GM11168 (cell line): ENCODE results near the gene CAPN5.
"Not testable (repeated sequence)": the region's sequence is repeated elsewhere in the genome, so short reads cannot be mapped to it uniquely, and the experiment has no call there.

Experiments
- in situ Hi-C: fragments of 300-500 bp; cut with MboI; formaldehyde crosslinking; loops from one replicate; pipeline ENCODE4 v1.12.0; 2022; ENCODE audit warnings: low sequenced_read_pairs; ENCODE audit not compliant: unreplicated experiment

Gene CAPN5

DNA sequence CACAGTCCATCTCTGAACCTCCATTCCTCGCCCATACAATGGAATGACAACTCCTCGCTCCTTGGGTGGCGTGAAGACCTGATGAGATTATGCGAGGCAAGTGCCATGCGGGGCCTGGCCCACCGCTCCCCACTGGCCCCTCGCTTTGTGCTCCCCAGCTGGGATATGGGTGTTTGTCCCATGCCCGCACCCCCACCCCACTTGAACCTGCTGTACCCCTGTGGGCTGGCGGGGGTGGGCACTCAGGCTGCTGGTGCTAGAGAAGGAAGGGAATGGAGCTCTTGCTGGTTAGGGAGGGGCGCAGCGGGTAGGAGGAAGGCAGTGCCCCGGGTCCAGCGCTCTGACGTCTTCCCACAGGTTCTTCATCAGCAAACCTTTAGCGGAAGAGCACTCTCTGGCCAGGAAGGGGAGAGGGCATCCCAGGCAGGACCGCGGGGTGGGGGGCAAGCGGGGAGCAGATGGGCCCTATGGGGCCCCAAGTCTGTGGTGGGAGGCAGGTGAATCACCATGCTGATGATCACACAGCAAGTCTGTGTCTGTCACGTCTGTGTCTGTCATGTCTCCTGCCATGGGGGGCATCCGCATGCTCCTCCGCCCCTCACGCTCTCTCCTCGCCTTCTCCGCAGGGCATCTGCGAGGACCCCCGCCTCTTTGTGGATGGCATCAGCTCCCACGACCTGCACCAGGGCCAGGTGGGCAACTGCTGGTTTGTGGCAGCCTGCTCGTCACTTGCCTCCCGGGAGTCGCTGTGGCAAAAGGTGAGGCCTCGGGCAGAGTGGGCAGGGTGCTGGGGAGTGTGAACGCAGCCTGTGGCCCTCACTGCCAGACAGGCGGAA is 26.5 kb downstream of the CAPN5 start:
- in situ Hi-C loops, result loop anchor here (5.0 kb wide), 1 partner anchor 36 kb away; no protein-coding TSS in a partner anchor

- in situ Hi-C loops, result loop anchor here (5.0 kb wide), 1 partner anchor 37 kb away; no protein-coding TSS in a partner anchor
Measured at GRCh38 chr11:77093987-77094840, 27.4 kb downstream of the CAPN5 start.

DNA sequence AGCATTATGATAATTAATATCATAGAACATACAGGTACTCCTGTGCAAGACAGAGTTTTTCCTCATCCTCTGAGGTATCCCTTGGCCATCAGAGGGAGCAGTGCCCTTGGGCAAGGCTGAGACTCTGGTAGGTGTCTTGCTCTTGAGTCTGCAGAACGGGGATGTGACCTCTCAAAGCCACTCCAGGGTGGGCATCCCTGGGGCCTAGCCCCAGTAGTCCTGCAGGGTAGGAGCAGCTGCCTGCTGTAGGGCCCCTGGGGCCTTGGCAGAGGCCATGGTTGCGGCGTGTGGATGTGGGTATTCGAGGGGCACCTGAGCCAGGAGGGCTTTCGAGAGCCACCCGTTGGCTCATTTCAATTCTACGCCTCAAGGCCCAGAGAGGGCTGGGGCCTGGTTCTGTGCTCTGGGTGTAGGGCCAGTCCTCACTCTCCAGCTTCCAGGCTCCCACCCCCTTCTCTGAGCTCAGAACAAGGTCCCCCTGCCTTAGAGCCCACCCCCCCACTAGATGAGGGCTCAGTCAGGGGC is 28.1 kb downstream of the CAPN5 start:
- in situ Hi-C loops, result loop anchor here (5.0 kb wide), 1 partner anchor 38 kb away; no protein-coding TSS in a partner anchor

DNA sequence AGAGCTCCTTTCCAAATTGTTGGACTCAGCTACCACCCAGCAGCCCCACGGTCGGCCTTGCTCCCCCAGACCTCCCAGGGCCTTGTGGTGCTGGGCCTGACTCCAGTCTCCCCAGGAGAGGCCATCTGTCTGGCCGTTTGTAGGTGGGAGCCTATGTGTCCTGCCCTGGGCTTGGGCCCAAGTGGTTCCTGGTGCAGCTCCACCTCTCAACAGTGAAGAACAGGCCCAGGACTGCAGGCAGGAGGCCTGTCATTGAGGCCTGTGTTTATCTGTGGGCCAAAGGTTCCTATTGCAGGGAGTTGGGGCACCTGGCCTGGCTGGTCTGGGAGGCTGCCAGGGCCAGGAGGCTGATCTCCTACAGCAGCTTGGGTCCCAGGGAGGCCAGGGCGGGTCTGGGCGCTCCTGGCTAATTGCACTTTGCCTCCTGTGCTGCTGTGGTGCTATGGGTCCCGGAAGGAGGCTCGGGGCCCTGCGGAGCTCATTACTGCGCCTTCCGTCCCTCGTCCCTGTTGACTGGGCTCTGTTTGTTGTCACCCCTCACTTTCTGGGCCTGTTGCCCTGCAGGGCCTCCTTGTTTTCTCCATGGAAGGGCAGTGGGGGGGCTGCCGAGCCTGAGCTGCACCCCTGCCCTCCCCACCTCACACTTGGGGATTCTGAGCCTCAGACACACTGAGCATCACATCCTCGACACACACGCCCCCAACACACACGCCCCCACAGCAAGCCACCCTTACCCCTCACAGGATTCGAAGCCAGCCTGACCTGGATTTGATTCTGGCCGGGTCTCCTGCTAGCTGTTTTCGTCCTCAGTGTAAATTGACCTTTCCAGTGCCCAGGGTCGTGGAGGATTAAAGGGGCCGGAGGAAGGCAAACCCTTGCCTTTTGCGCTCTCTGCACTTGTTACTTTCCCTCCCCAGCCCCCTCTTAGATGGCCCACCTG is 29.1 kb downstream of the CAPN5 start:
- in situ Hi-C loops, result no loop called here

GRCh38 chr11:77096591-77097019 is 29.8 kb downstream of the CAPN5 start:
- in situ Hi-C loops, result no loop called here

DNA sequence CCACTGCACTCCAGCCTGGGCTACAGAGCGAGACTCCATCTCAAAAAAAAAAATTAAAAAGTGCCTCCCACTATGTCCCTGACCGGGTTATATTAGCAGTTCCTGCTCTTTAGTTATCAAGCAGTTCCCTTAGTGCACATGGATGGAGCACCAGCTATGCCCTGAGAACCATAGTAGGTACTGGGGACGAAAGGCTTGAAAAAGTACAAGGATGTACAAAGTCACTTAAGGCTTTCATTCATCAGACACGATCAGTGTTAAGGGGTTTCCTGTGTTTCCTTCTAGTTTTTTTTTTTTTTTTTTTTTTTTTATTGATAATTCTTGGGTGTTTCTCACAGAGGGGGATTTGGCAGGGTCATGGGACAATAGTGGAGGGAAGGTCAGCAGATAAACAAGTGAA is 30.4 kb downstream of the CAPN5 start:
- in situ Hi-C loops, result not testable (repeated sequence)

DNA sequence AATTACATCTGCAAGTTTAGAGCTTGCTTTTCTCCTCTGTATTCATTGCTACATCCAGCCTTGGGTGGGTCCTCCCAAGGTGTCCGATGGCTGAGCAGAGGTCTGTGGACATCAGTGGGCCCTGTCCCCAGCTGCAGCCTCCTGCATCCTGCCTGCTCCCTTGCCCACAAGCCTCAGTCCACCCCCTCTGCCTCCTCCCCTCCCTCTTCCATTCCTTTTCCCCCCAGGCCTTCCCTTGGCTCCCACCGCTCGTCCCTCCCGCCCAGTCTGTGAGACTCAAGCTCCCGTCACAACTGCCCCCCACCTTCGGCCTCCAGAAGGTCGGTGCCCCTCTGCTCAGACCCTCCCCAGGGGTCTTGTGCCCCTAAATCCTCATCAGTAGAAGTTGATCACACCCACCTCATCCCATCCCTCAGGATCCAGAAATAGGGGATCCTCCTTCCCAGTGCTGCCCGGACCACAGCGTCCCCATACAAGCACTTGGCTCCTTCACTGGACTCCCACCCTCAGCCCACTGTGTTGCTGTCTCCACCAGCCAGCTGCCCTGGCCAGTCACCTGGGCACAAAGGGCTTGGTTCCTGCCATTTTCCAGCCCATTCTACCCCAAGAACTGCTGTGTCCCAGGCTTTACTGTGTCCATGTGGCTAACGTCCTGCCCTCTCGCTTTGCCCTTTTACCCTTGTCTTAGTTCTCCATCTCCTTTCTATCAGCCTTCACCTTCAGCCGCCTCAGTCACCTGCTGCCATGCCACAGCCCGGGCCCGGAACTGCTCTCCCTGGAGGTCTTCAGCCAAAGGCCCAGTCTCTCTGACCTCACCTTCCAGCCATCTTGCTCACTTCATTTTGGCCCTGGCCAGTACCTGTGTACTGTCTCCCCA is 33.6 kb downstream of the CAPN5 start:
- in situ Hi-C loops, result no loop called here

GRCh38 chr11:77101043-77101537 is 34.3 kb downstream of the CAPN5 start:
- in situ Hi-C loops, result no loop called here

GRCh38 chr11:77102246-77103210 is 35.8 kb downstream of the CAPN5 start, which contains the start of gene OMP:
OMP (plus strand) TSS chr11:77102840; CDS start chr11:77102840, 0 bp downstream.
- in situ Hi-C loops, result no loop called here

- in situ Hi-C loops, result no loop called here
Measured at GRCh38 chr11:77103319-77103718, 36.5 kb downstream of the CAPN5 start.

DNA sequence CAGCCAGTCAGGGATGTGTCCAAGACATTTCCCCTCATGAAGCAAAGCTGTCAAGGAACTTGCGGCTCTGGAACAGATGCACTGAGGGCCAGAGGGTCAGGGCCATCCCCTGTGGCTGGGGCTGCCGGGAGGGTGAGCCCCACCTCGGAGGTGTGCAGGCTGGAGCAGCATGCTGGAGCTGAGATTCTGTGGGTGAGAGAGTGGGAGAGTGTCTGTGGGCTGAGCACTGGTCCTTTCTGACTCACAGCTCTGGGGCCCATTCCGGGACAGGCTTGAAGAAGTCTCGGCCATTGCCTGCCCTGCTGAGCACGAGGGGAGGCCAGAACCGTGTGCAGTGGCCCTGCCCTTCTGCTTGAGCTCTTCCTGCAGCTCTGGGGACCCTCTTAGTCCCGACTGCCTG is 38.0 kb downstream of the CAPN5 start:
- in situ Hi-C loops, result no loop called here

GRCh38 chr11:77106321-77106720 is 39.5 kb downstream of the CAPN5 start:
- in situ Hi-C loops, result no loop called here

- in situ Hi-C loops, result no loop called here
Measured at GRCh38 chr11:77106759-77107158, 40.0 kb downstream of the CAPN5 start.

DNA sequence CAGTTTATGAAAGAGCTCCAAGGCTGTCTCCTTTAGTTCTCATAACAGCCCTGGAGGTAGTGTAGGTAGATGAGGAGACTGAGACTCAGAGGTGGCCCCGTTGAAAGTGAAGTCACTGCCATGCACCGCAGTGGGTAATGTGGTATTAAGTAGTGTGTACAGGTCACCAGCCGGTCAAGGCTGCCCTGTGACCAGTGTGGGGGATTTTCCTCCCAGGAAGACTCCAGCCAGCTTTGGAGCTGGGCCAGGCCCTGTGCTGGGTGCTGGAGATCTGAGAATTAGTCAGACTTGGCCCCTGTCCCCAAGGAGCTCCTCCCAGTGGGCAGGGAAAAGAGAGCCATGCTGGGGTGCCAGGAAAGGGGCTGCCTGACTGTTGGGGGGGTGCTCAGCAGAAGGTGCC is 41.2 kb downstream of the CAPN5 start:
- in situ Hi-C loops, result no loop called here

DNA sequence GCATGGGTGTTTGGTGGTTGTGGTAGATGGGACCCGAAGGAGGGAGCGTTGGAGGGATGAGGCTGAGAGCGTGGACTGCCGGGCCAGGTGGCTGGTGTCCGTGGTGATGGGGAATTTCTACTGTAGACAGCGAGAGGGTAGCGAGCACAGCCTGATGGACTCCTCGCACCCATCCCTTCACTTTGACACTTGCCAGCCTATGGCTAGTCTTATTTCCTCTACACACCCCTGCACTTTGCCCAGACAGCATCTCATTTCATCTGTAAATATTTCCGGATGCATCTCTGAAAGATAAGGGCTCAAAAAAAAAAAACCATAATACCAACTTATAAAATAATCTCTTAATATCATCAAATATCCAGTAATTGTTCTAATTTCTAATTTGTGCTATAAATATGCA is 41.7 kb downstream of the CAPN5 start:
- in situ Hi-C loops, result no loop called here

DNA sequence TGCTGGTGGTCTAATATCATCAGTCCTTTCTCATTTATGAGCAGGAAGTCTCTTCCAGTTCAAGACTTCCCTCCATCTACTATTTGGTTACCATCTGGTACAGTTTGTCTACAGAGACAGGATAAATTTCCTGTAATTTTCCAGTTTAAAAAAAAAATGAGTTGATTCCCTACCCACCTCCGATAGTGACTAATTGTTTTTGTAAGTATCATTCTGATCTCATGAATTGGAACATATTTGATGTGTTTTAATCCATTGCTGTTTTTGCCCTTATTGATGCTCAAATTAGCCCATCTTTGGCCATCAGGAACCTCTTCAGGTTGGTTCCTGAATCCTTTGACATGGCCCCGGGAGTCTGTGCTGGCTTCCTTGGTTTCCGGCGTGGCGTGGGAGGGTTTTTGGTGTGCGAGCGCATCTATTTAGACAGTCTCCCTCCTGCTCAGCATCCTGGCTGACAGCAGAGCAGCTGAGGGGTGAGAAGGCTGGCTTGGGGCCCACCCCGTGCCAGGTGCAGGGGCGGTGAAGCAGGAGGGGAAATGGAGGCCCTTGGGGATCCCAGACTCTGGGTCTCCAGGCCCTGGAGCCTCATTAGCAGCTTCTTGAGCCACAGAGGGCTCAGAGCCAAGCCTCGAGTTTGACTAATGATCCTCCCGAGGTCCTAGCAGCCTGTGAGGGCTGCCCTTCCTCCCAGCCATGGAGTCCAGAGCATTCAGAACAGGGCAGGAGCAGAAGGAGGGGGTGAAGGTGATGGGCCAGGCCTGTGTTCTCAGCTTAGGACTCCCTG is 42.7 kb downstream of the CAPN5 start:
- in situ Hi-C loops, result no loop called here

GRCh38 chr11:77110836-77111235 is 44.1 kb downstream of the CAPN5 start:
- in situ Hi-C loops, result no loop called here
